Parathyroid adenoma (tissue), 2 donors: ENCODE data around the gene SYNJ2BP.

Experiments
- H2AFZ ChIP-seq: fragments of 300-600 bp; sonication (generic); one replicate; pipeline ENCODE4 v1.7.0; 2017; ENCODE audit warnings: antibody characterized with exemption, mild to moderate bottlenecking
- H3K27ac ChIP-seq: fragments of 300-600 bp; sonication (generic); one replicate; pipeline ENCODE4 v1.7.0; 2017
- H3K27me3 ChIP-seq: fragments of 300-600 bp; sonication (generic); one replicate; pipeline ENCODE4 v1.7.0; 2017; ENCODE audit warnings: low read length; ENCODE audit not compliant: control insufficient read depth, insufficient read depth
- H3K36me3 ChIP-seq: fragments of 300-600 bp; sonication (generic); one replicate; pipeline ENCODE4 v1.7.0; 2017; ENCODE audit warnings: low read length; ENCODE audit not compliant: control insufficient read depth, insufficient read depth
- H3K4me1 ChIP-seq: fragments of 300-600 bp; sonication (generic); one replicate; pipeline ENCODE4 v1.7.0; 2017; ENCODE audit warnings: control low read depth
- H3K4me2 ChIP-seq: fragments of 300-600 bp; sonication (generic); one replicate; pipeline ENCODE4 v1.7.0; 2017; ENCODE audit warnings: low read length
- H3K4me3 ChIP-seq: fragments of 300-600 bp; sonication (generic); one replicate; pipeline ENCODE4 v1.7.0; 2017; ENCODE audit warnings: low read depth, low read length
- H3K79me2 ChIP-seq: fragments of 300-600 bp; sonication (generic); one replicate; pipeline ENCODE4 v1.7.0; 2017; ENCODE audit warnings: control low read depth
- H3K9ac ChIP-seq: fragments of 300-600 bp; sonication (generic); one replicate; pipeline ENCODE4 v1.7.0; 2017; ENCODE audit warnings: mild to moderate bottlenecking
- H3K9me3 ChIP-seq: fragments of 300-600 bp; sonication (generic); one replicate; pipeline ENCODE4 v1.7.0; 2017; ENCODE audit warnings: low read length; ENCODE audit not compliant: control insufficient read depth
- TF ChIP-seq, protein P1 (sequence below): fragments of 300-600 bp; sonication (generic); IDR thresholded peaks from one replicate; pipeline ENCODE4 v1.7.0; 2017; ENCODE audit warnings: antibody characterized with exemption, mild to moderate bottlenecking
- donor health status: primary hyperparathyroidism.

SYNJ2BP gene, protein sequence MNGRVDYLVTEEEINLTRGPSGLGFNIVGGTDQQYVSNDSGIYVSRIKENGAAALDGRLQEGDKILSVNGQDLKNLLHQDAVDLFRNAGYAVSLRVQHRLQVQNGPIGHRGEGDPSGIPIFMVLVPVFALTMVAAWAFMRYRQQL

DNA sequence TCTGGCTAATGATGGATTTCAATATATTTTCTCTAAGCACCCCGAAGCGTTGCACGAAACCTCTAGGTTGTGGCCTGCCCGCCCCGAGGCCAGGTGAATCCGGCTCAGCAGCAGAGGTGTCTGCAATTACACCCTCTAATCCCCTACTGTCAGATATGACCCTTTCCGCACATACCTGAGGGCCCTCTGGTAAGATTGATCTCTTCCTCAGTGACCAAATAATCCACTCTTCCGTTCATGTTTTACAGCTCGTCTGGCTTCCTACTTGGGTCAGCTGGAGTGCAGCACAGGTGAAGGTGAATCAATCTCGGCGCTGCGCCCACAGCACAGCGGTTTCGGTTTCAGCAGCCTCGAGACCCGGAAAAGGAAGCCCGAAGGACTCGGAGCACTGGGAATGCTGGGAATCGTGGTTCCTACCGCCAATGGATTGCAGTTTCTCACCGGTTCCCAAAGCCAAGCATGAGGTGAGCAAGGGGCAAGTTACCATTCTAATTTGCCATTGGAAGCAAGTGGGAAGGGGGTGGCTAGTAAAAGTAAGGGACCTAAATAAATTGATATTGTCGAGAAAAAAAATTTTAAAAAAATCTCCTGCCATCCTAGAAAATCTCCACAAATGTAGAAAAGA lies at the start of gene SYNJ2BP:
TSS of gene SYNJ2BP (minus strand) at position 366 of the 625 bp plus-strand sequence. CDS start at position 239, 127 bp downstream.
- Histone ChIP-seq H3K9me3 (no peaks in the 10 kb centered on the region), H3K79me2 (peaks cover 7% of the 10 kb centered on the region), H3K4me2 (peak within 1 kb of the TSS; percentile 61), H3K27ac (peak within 1 kb of the TSS; percentile 66), H3K4me1 (no peaks in the 10 kb centered on the region), H3K9ac (no peak within 1 kb of the TSS), H3K36me3 (no peaks in the 10 kb centered on the region), H2AFZ (peak within 1 kb of the TSS; percentile 79), H3K27me3 (no peaks in the 10 kb centered on the region), H3K4me3 (peak within 1 kb of the TSS; percentile 90)
- TF ChIP-seq, protein P1, sequence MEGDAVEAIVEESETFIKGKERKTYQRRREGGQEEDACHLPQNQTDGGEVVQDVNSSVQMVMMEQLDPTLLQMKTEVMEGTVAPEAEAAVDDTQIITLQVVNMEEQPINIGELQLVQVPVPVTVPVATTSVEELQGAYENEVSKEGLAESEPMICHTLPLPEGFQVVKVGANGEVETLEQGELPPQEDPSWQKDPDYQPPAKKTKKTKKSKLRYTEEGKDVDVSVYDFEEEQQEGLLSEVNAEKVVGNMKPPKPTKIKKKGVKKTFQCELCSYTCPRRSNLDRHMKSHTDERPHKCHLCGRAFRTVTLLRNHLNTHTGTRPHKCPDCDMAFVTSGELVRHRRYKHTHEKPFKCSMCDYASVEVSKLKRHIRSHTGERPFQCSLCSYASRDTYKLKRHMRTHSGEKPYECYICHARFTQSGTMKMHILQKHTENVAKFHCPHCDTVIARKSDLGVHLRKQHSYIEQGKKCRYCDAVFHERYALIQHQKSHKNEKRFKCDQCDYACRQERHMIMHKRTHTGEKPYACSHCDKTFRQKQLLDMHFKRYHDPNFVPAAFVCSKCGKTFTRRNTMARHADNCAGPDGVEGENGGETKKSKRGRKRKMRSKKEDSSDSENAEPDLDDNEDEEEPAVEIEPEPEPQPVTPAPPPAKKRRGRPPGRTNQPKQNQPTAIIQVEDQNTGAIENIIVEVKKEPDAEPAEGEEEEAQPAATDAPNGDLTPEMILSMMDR: no peak

DNA sequence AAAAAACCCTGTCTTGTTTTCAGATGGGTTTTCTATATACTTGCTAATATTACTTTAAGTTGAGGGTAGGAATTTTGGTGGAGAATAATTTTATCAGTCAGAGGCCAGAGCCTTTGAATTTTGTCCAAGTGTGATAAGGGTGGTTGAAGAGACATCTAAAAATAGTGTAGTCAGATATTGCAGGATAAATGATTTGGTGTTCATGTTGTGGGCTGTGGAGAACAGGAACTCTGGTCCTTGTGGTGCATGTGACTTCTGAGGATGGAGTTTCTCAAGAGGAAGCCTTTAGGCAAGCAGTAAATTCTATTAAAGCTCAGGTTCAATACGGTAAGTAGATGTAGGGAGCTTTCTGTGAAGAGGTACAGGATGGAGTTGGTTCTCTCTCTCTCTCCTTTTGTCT lies 37.8 kb upstream of the SYNJ2BP start:
- H3K27ac ChIP-seq: no peak overlapping the region
- TF ChIP-seq, protein P1: no peak
- H3K79me2 ChIP-seq: no peaks in the 10 kb centered on the region
- H3K4me2 ChIP-seq: no peak overlapping the region
- H3K27me3 ChIP-seq: no peaks in the 10 kb centered on the region
- H3K9ac ChIP-seq: no peak overlapping the region
- no peak overlapping the region for H3K4me3 ChIP-seq
- H3K36me3 ChIP-seq: no peaks in the 10 kb centered on the region
- H3K9me3 ChIP-seq: no peaks in the 10 kb centered on the region
- no peak overlapping the region for H2AFZ ChIP-seq
- no peaks in the 10 kb centered on the region for H3K4me1 ChIP-seq

DNA sequence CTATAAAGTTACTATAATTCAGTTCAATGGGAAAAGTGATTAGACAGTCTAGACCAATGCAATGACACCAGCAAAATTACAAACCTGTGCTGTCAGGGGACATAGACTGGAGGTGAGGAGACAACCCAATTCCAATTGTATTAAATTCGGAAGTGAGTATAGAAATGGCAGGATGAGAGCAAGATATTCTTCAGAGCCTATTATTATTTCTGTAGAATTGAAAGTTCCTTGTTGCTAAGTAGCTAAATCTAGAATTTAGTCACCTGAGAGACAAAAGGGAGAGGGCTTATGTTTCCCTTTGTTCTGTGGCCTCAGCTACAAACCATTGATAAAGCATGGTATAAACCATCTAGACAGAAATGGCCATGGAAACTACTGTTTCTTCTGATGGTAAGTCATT lies 35.0 kb upstream of the SYNJ2BP start, which contains the start of gene ADAM21:
TSS of gene ADAM21 (plus strand) at position 301 of the 400 bp plus-strand sequence. CDS start 5,326 bp downstream, outside the sequence.
- Histone ChIP-seq H3K36me3 (no peaks in the 10 kb centered on the region), H3K4me1 (no peaks in the 10 kb centered on the region), H3K27me3 (no peaks in the 10 kb centered on the region), H3K27ac (no peak within 1 kb of the TSS), H3K4me3 (no peak within 1 kb of the TSS), H3K79me2 (no peaks in the 10 kb centered on the region), H3K9me3 (no peaks in the 10 kb centered on the region), H2AFZ (no peak within 1 kb of the TSS), H3K4me2 (no peak within 1 kb of the TSS), H3K9ac (no peak within 1 kb of the TSS)
- TF ChIP-seq, protein P1: no peak

DNA sequence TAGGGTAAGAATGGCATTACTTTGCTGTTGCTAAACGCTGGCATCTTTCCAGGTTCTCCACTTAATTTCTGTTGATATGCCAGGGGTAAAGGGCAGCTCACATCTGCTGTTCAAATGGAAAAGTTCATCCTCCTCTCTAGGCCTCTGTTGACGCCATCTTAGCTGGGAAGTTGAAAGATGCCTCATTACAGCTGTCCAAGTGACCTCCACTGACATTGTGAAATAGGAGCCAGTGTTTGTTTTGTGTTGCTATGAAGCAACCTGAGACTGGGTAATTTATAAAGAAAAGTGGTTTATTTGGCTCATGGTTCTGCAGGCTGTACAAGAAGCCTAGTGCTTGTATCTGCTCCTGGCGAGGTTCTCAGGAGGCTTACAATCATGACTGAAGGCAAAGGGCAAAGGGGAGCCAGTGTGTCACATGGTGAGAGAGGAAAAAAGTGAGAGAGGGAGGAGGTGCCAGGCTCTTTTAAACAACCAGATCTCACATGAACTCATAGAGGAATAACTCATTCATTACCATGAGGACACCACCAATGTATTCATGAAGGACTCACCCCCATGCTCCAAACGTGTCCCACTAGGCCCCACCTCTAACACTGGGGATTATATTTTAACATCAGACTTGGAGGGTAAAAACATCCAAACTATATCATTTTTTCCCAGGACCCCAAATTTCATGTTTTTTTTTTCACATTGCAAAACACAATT lies 31.9 kb upstream of the SYNJ2BP start:
- TF ChIP-seq, protein P1: no peak
- H3K27ac ChIP-seq: no peak overlapping the region
- H2AFZ ChIP-seq: no peak overlapping the region
- no peaks in the 10 kb centered on the region for H3K9me3 ChIP-seq
- H3K4me3 ChIP-seq: no peak overlapping the region
- H3K4me2 ChIP-seq: no peak overlapping the region
- no peaks in the 10 kb centered on the region for H3K36me3 ChIP-seq
- H3K27me3 ChIP-seq: no peaks in the 10 kb centered on the region
- H3K79me2 ChIP-seq: no peaks in the 10 kb centered on the region
- H3K9ac ChIP-seq: no peak overlapping the region
- H3K4me1 ChIP-seq: no peaks in the 10 kb centered on the region
